Fibroblast of mammary gland (primary cell): ENCODE results near the gene CNOT2.

ENCODE experiments used
- DNase-seq: peaks from one replicate; pipeline ENCODE4 v3.0.0-alpha.2; 2010; ENCODE audit warnings: low read depth
- H3K4me3 ChIP-seq: 2 replicates; pipeline ENCODE4 v1.5.1; 2011; ENCODE audit warnings: low read depth, mild to moderate bottlenecking, low read length, moderate library complexity; ENCODE audit not compliant: control insufficient read depth
- CTCF ChIP-seq: conservative IDR thresholded peaks from 2 replicates; pipeline ENCODE4 v1.5.1; 2011; ENCODE audit warnings: low read depth, low read length, inconsistent platforms; ENCODE audit not compliant: control insufficient read depth, insufficient read depth

Gene CNOT2

GRCh38 chr12:70217416-70217815, 25.8 kb upstream of the CNOT2 start:
- no peak overlapping the region for H3K4me3 ChIP-seq
- no peak for TF ChIP-seq CTCF
- no peak for DNase-seq

GRCh38 chr12:70221626-70222025, 21.6 kb upstream of the CNOT2 start:
- no peak overlapping the region for H3K4me3 ChIP-seq
- DNase-seq, result no peak
- no peak for TF ChIP-seq CTCF

GRCh38 chr12:70227911-70228310, 15.3 kb upstream of the CNOT2 start:
- H3K4me3 ChIP-seq, result no peak overlapping the region
- DNase-seq, result no peak
- TF ChIP-seq CTCF, result no peak

- H3K4me3 ChIP-seq, result no peak overlapping the region
- TF ChIP-seq CTCF, result no peak
- DNase-seq, result no peak
These were observed 12.2 kb upstream of the CNOT2 start for GRCh38 chr12:70230934-70231606.

GRCh38 chr12:70236990-70237389, 6.2 kb upstream of the CNOT2 start:
- H3K4me3 ChIP-seq, result no peak overlapping the region
- TF ChIP-seq CTCF, result no peak
- no peak for DNase-seq

- TF ChIP-seq CTCF, result no peak
- H3K4me3 ChIP-seq, result no peak overlapping the region
- DNase-seq, result no peak
These were observed 2.6 kb upstream of the CNOT2 start for GRCh38 chr12:70240673-70241072.

- TF ChIP-seq CTCF, result no peak
- H3K4me3 ChIP-seq, result peak overlapping the region; percentile 90
- peak; percentile 2 for DNase-seq
These were observed 1.4 kb upstream of the CNOT2 start for GRCh38 chr12:70241845-70242244.
